ENCODE data around the gene MRPS12. TPM values are rescaled to one million over a fixed set of nuclear protein-coding genes. Genes with fewer than 3 reads are reported as not detected.
"Not testable (repeated sequence)": the region's sequence is repeated elsewhere in the genome, so short reads cannot be mapped to it uniquely, and the experiment has no call there.

MRPS12 gene
- total RNA-seq, 1 donor from 2014 or later, result 27.7 TPM

GRCh38 chr19:38958301-38958700 is 27.6 kb downstream of the MRPS12 start:
- Mint-ChIP-seq H3K4me3 (ENCODE audit: unreplicated experiment) (no peak overlapping the region), H3K36me3 (ENCODE audit: low read depth) (peaks cover 5% of the 10 kb centered on the region), H3K27ac (ENCODE audit: unreplicated experiment) (no peak overlapping the region), H3K4me1 (ENCODE audit: low read depth) (peaks cover 11% of the 10 kb centered on the region), H3K9me3 (ENCODE audit: low read depth) (no peaks in the 10 kb centered on the region), H3K27me3 (ENCODE audit: low read depth) (no peaks in the 10 kb centered on the region)
- no peak for DNase-seq (ENCODE audit: low spot score)
- TF ChIP-seq CTCF (IDR thresholded peaks at IDR 0.05), result no peak

- no peak for DNase-seq (ENCODE audit: low spot score)
- H3K36me3 Mint-ChIP-seq (ENCODE audit: low read depth), result peaks cover 2% of the 10 kb centered on the region
- H3K4me1 Mint-ChIP-seq (ENCODE audit: low read depth), result peaks cover 7% of the 10 kb centered on the region
- H3K9me3 Mint-ChIP-seq (ENCODE audit: low read depth), result no peaks in the 10 kb centered on the region
- H3K4me3 Mint-ChIP-seq (ENCODE audit: unreplicated experiment), result no peak overlapping the region
- no peak overlapping the region for H3K27ac Mint-ChIP-seq (ENCODE audit: unreplicated experiment)
- H3K27me3 Mint-ChIP-seq (ENCODE audit: low read depth), result no peaks in the 10 kb centered on the region
- no peak for TF ChIP-seq CTCF (IDR thresholded peaks at IDR 0.05)
Measured at GRCh38 chr19:38959618-38960017, 28.9 kb downstream of the MRPS12 start.

- no peak for DNase-seq (ENCODE audit: low spot score)
- Mint-ChIP-seq H3K4me1 (ENCODE audit: low read depth) (peaks cover 7% of the 10 kb centered on the region), H3K27me3 (ENCODE audit: low read depth) (no peaks in the 10 kb centered on the region), H3K9me3 (ENCODE audit: low read depth) (no peaks in the 10 kb centered on the region), H3K4me3 (ENCODE audit: unreplicated experiment) (no peak overlapping the region), H3K27ac (ENCODE audit: unreplicated experiment) (no peak overlapping the region), H3K36me3 (ENCODE audit: low read depth) (no peaks in the 10 kb centered on the region)
- TF ChIP-seq CTCF (IDR thresholded peaks at IDR 0.05), result no peak
Measured at GRCh38 chr19:38964738-38965137, 34.0 kb downstream of the MRPS12 start.

GRCh38 chr19:38966149-38966548 is 35.4 kb downstream of the MRPS12 start:
- not testable (repeated sequence) for H3K4me1 Mint-ChIP-seq (ENCODE audit: low read depth); H3K9me3 Mint-ChIP-seq (ENCODE audit: low read depth); DNase-seq (ENCODE audit: low spot score); H3K4me3 Mint-ChIP-seq (ENCODE audit: unreplicated experiment); H3K27me3 Mint-ChIP-seq (ENCODE audit: low read depth); H3K36me3 Mint-ChIP-seq (ENCODE audit: low read depth); H3K27ac Mint-ChIP-seq (ENCODE audit: unreplicated experiment)

- Mint-ChIP-seq H3K36me3 (ENCODE audit: low read depth) (peaks cover 4% of the 10 kb centered on the region), H3K27me3 (ENCODE audit: low read depth) (no peaks in the 10 kb centered on the region), H3K9me3 (ENCODE audit: low read depth) (no peaks in the 10 kb centered on the region), H3K27ac (ENCODE audit: unreplicated experiment) (no peak overlapping the region), H3K4me1 (ENCODE audit: low read depth) (peaks cover 13% of the 10 kb centered on the region), H3K4me3 (ENCODE audit: unreplicated experiment) (no peak overlapping the region)
- DNase-seq (ENCODE audit: low spot score), result no peak
- no peak for TF ChIP-seq CTCF (IDR thresholded peaks at IDR 0.05)
Measured at GRCh38 chr19:38970664-38971532, 40.2 kb downstream of the MRPS12 start.

- peaks cover 21% of the 10 kb centered on the region for H3K4me1 Mint-ChIP-seq (ENCODE audit: low read depth)
- no peaks in the 10 kb centered on the region for H3K9me3 Mint-ChIP-seq (ENCODE audit: low read depth)
- no peak for DNase-seq (ENCODE audit: low spot score)
- no peak overlapping the region for H3K27ac Mint-ChIP-seq (ENCODE audit: unreplicated experiment)
- no peak overlapping the region for H3K4me3 Mint-ChIP-seq (ENCODE audit: unreplicated experiment)
- no peaks in the 10 kb centered on the region for H3K27me3 Mint-ChIP-seq (ENCODE audit: low read depth)
- peaks cover 4% of the 10 kb centered on the region for H3K36me3 Mint-ChIP-seq (ENCODE audit: low read depth)
- no peak for TF ChIP-seq CTCF (IDR thresholded peaks at IDR 0.05)
Measured at GRCh38 chr19:38971672-38972071, 40.9 kb downstream of the MRPS12 start.

Data from chondrocyte (in vitro differentiated cells).